ENCODE data around the gene PZP.

- TF ChIP-seq CTCF (conservative IDR thresholded peaks at IDR 0.05; ENCODE audit: low read length), result no peak
- TF ChIP-seq EZH2phosphoT487 (IDR thresholded peaks at IDR 0.05; ENCODE audit: borderline replicate concordance), result no peak
These were observed 63.5 kb downstream of the PZP start for GRCh38 chr12:9144730-9145106.
